ENCODE data around the gene CYP4F11.
"Not testable (repeated sequence)": the region's sequence is repeated elsewhere in the genome, so short reads cannot be mapped to it uniquely, and the experiment has no call there.

Gene CYP4F11

GRCh38 chr19:15948223-15949058 lies 14.1 kb upstream of the CYP4F11 start, which contains the start of gene OR10H4:
TSS of gene OR10H4 (plus strand) at chr19:15949008. CDS start at chr19:15949008, 0 bp downstream.
- no peaks in the 10 kb centered on the region for H3K4me1 ChIP-seq (ENCODE audit: control insufficient read depth, insufficient read depth, low read length, poor library complexity, severe bottlenecking)
- peaks cover 43% of the 10 kb centered on the region for H3K9me3 ChIP-seq (ENCODE audit: control insufficient read depth, low read length)
- no peak within 1 kb of the TSS for H3K27ac ChIP-seq (ENCODE audit: low read depth, low read length, severe bottlenecking)
- H3K4me3 ChIP-seq (ENCODE audit: extremely low read depth, insufficient read depth, low read length, poor library complexity, severe bottlenecking): no peak within 1 kb of the TSS
- H3K36me3 ChIP-seq (ENCODE audit: control insufficient read depth, insufficient read depth, low read length): no peaks in the 10 kb centered on the region

GRCh38 chr19:15945301-15945700 lies 11.0 kb upstream of the CYP4F11 start:
- Histone ChIP-seq H3K4me1 (ENCODE audit: control insufficient read depth, insufficient read depth, low read length, poor library complexity, severe bottlenecking) (no peaks in the 10 kb centered on the region), H3K36me3 (ENCODE audit: control insufficient read depth, insufficient read depth, low read length) (no peaks in the 10 kb centered on the region), H3K27ac (ENCODE audit: low read depth, low read length, severe bottlenecking) (no peak overlapping the region), H3K9me3 (ENCODE audit: control insufficient read depth, low read length) (peaks cover 43% of the 10 kb centered on the region), H3K4me3 (ENCODE audit: extremely low read depth, insufficient read depth, low read length, poor library complexity, severe bottlenecking) (no peak overlapping the region)
- 0% methylated on average over 1 of the region's 4 CpGs; no CpG with 5 or more reads in 1 of the 2 experiments for WGBS, 2 experiments (ENCODE audit: insufficient coverage in 2 of 2)

DNA sequence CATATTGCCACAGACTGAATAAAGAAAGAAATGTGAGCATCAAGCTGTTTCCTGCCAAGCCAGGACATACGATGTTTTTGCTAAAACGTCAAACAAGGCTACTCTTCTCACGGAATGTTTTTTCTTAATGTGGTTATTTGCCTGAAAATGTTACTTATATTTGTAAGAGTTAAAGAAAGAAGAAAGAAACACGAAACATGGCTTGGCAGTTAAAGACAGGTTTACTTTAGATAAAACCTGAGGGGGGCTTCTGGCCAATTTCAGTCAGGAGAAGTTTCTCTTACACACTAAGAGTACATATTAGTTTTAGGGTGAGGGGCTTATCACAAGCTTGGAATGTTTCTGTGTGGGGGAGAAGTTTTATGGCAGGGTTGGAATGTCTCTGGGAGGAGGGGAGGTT lies 10.1 kb upstream of the CYP4F11 start:
- no peaks in the 10 kb centered on the region for H3K36me3 ChIP-seq (ENCODE audit: control insufficient read depth, insufficient read depth, low read length)
- H3K9me3 ChIP-seq (ENCODE audit: control insufficient read depth, low read length): peaks cover 44% of the 10 kb centered on the region
- H3K4me1 ChIP-seq (ENCODE audit: control insufficient read depth, insufficient read depth, low read length, poor library complexity, severe bottlenecking): no peaks in the 10 kb centered on the region
- no peak overlapping the region for H3K4me3 ChIP-seq (ENCODE audit: extremely low read depth, insufficient read depth, low read length, poor library complexity, severe bottlenecking)
- 66 to 70% methylated on average over 3 to 4 of the region's 4 CpGs for WGBS, 2 experiments (ENCODE audit: insufficient coverage in 2 of 2)
- no peak overlapping the region for H3K27ac ChIP-seq (ENCODE audit: low read depth, low read length, severe bottlenecking)

GRCh38 chr19:15937771-15938170 lies 3.4 kb upstream of the CYP4F11 start:
- Histone ChIP-seq H3K36me3 (ENCODE audit: control insufficient read depth, insufficient read depth, low read length) (no peaks in the 10 kb centered on the region), H3K27ac (ENCODE audit: low read depth, low read length, severe bottlenecking) (no peak overlapping the region), H3K9me3 (ENCODE audit: control insufficient read depth, low read length) (peaks cover 56% of the 10 kb centered on the region), H3K4me3 (ENCODE audit: extremely low read depth, insufficient read depth, low read length, poor library complexity, severe bottlenecking) (no peak overlapping the region), H3K4me1 (ENCODE audit: control insufficient read depth, insufficient read depth, low read length, poor library complexity, severe bottlenecking) (no peaks in the 10 kb centered on the region)
- 15 to 25% methylated on average over 2 of the region's 2 CpGs for WGBS, 2 experiments (ENCODE audit: insufficient coverage in 2 of 2)

DNA sequence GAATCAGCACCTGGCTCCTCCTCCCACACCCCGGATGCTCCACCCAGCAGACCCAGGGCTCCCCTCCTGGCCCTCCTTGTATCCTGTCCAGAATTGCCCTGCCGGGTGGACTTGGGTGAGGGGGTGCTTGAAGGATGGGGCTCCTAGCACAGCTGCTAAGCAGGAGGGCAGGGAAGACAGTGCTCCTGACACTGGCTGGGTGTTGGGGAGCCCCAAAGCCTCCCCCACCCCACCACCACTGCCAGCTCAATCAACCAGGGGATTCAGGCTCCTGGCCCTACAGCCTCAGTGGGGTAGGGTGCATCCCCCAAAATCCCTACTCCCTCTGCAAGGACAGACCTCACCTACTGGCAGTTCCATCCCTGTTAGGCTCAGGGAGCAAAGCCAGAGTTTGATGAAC lies 2.6 kb upstream of the CYP4F11 start:
- no CpG with 5 or more reads among the region's 2 CpGs for WGBS, 2 experiments (ENCODE audit: insufficient coverage in 2 of 2)
- Histone ChIP-seq H3K9me3 (ENCODE audit: control insufficient read depth, low read length) (peaks cover 56% of the 10 kb centered on the region), H3K27ac (ENCODE audit: low read depth, low read length, severe bottlenecking) (no peak overlapping the region), H3K36me3 (ENCODE audit: control insufficient read depth, insufficient read depth, low read length) (no peaks in the 10 kb centered on the region), H3K4me1 (ENCODE audit: control insufficient read depth, insufficient read depth, low read length, poor library complexity, severe bottlenecking) (no peaks in the 10 kb centered on the region), H3K4me3 (ENCODE audit: extremely low read depth, insufficient read depth, low read length, poor library complexity, severe bottlenecking) (no peak overlapping the region)

DNA sequence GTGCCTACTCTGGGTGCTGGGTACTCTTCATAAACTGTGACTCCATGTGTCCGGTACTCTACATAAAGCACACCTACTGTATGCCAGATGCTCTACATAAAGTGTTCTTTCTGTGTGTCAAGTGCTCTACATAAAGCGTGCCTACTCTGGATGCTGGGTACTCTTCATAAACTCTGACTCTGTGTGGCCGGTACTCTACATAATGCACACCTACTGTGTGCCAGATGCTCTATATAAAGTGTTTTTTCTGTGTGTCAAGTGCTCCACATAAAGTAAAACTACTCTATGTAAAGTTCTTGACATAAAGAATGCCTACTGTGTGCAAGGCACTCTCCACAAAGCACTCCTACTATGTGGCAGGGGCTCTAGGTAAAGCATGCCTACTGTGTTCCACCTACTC lies 1.8 kb upstream of the CYP4F11 start:
- WGBS, 2 experiments (ENCODE audit: insufficient coverage in 2 of 2): 100% methylated on average over 1 of the region's 3 CpGs; no CpG with 5 or more reads in 1 of the 2 experiments
- Histone ChIP-seq H3K4me1 (ENCODE audit: control insufficient read depth, insufficient read depth, low read length, poor library complexity, severe bottlenecking) (no peaks in the 10 kb centered on the region), H3K36me3 (ENCODE audit: control insufficient read depth, insufficient read depth, low read length) (no peaks in the 10 kb centered on the region), H3K4me3 (ENCODE audit: extremely low read depth, insufficient read depth, low read length, poor library complexity, severe bottlenecking) (no peak overlapping the region), H3K27ac (ENCODE audit: low read depth, low read length, severe bottlenecking) (no peak overlapping the region), H3K9me3 (ENCODE audit: control insufficient read depth, low read length) (peaks cover 57% of the 10 kb centered on the region)

DNA sequence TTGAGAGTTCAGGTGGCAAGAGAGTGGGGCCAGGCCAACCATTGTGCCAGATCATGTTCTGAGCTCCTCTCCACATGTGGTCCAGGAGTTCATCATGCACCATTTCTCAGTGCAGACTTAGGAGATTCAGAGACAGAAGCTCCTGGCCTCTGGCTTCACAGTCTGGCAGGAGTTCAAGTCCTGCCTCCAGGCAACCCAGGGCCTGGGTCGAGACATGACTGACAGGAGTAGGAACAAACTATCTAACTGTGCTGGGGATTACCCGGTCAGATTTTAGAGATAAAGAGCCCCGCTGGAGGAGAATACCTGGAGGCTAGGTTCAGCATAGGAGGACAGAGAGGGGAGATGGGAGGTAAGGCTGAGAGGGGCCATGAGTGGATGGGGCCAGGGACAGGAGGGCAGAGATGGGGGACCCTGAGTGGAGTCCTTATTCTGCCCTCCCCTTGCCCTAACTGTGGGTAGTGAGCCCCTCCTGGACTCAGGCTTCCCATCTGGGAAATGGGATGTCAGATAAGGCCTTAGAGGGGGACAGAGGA lies 906 bp upstream of the CYP4F11 start:
- no peaks in the 10 kb centered on the region for H3K4me1 ChIP-seq (ENCODE audit: control insufficient read depth, insufficient read depth, low read length, poor library complexity, severe bottlenecking)
- peaks cover 67% of the 10 kb centered on the region for H3K9me3 ChIP-seq (ENCODE audit: control insufficient read depth, low read length)
- H3K27ac ChIP-seq (ENCODE audit: low read depth, low read length, severe bottlenecking): no peak overlapping the region
- 56 to 65% methylated on average over 3 of the region's 3 CpGs for WGBS, 2 experiments (ENCODE audit: insufficient coverage in 2 of 2)
- no peaks in the 10 kb centered on the region for H3K36me3 ChIP-seq (ENCODE audit: control insufficient read depth, insufficient read depth, low read length)
- no peak overlapping the region for H3K4me3 ChIP-seq (ENCODE audit: extremely low read depth, insufficient read depth, low read length, poor library complexity, severe bottlenecking)

DNA sequence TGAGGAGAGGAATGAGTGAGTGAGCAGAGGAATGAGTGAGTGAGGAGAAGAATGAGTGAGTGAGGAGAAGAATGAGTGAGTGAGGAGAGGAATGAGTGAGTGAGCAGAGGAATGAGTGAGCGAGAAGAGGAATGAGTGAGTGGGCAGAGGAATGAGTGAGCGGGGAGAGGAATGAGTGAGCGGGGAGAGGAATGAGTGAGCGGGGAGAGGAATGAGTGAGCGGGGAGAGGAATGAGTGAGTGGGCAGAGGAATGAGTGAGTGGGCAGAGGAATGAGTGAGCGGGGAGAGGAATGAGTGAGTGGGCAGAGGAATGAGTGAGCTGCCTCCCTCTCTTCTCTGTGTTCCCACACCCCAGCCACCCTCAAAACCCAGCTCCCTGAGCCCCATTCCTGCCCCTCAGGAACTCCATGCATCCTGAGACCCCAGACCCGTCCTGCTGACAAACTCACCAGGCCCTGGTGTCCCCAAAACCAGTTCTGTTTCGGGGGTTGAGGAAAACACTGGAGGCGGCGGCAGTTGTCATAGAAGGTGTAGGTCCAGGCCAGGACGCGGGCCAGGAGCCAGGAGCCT lies 483 bp downstream of the CYP4F11 start:
- not testable (repeated sequence) for H3K4me3 ChIP-seq (ENCODE audit: extremely low read depth, insufficient read depth, low read length, poor library complexity, severe bottlenecking); H3K27ac ChIP-seq (ENCODE audit: low read depth, low read length, severe bottlenecking); H3K36me3 ChIP-seq (ENCODE audit: control insufficient read depth, insufficient read depth, low read length); H3K4me1 ChIP-seq (ENCODE audit: control insufficient read depth, insufficient read depth, low read length, poor library complexity, severe bottlenecking)
- WGBS, 2 experiments (ENCODE audit: insufficient coverage in 2 of 2): 81 to 85% methylated on average over 7 to 8 of the region's 12 CpGs
- peaks cover 71% of the 10 kb centered on the region for H3K9me3 ChIP-seq (ENCODE audit: control insufficient read depth, low read length)

- H3K4me1 ChIP-seq (ENCODE audit: control insufficient read depth, insufficient read depth, low read length, poor library complexity, severe bottlenecking): no peaks in the 10 kb centered on the region
- no peak overlapping the region for H3K4me3 ChIP-seq (ENCODE audit: extremely low read depth, insufficient read depth, low read length, poor library complexity, severe bottlenecking)
- no peak overlapping the region for H3K27ac ChIP-seq (ENCODE audit: low read depth, low read length, severe bottlenecking)
- WGBS, 2 experiments (ENCODE audit: insufficient coverage in 2 of 2): 58 to 63% methylated on average over 3 of the region's 3 CpGs
- H3K36me3 ChIP-seq (ENCODE audit: control insufficient read depth, insufficient read depth, low read length): no peaks in the 10 kb centered on the region
- peaks cover 64% of the 10 kb centered on the region for H3K9me3 ChIP-seq (ENCODE audit: control insufficient read depth, low read length)
Observed at GRCh38 chr19:15928321-15928720, 6.0 kb downstream of the CYP4F11 start.

DNA sequence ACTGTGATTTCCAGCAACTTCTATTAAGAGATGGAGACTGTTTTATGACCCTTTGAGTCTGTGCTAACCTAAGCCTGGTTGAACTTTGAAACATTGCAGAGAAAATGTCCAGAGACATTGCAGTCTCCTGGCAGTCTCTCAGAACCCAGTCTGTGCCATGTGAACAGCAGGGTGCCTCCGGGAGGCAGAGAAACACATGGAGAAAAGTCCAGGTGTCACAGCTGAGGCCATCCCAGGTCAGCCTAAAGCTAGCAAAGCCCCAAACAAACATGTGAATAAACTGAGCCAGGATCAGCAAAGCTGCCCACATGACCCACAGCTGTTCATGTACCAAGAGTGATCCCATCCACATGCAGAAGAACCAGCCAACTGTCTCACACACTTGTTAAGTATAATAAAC lies 7.8 kb downstream of the CYP4F11 start:
- peaks cover 76% of the 10 kb centered on the region for H3K9me3 ChIP-seq (ENCODE audit: control insufficient read depth, low read length)
- H3K27ac ChIP-seq (ENCODE audit: low read depth, low read length, severe bottlenecking): no peak overlapping the region
- 0% methylated on average over 1 of the region's 1 CpG; no CpG with 5 or more reads in 1 of the 2 experiments for WGBS, 2 experiments (ENCODE audit: insufficient coverage in 2 of 2)
- H3K36me3 ChIP-seq (ENCODE audit: control insufficient read depth, insufficient read depth, low read length): no peaks in the 10 kb centered on the region
- no peaks in the 10 kb centered on the region for H3K4me1 ChIP-seq (ENCODE audit: control insufficient read depth, insufficient read depth, low read length, poor library complexity, severe bottlenecking)
- no peak overlapping the region for H3K4me3 ChIP-seq (ENCODE audit: extremely low read depth, insufficient read depth, low read length, poor library complexity, severe bottlenecking)

- no peaks in the 10 kb centered on the region for H3K4me1 ChIP-seq (ENCODE audit: control insufficient read depth, insufficient read depth, low read length, poor library complexity, severe bottlenecking)
- peaks cover 56% of the 10 kb centered on the region for H3K9me3 ChIP-seq (ENCODE audit: control insufficient read depth, low read length)
- no peak overlapping the region for H3K27ac ChIP-seq (ENCODE audit: low read depth, low read length, severe bottlenecking)
- no peak overlapping the region for H3K4me3 ChIP-seq (ENCODE audit: extremely low read depth, insufficient read depth, low read length, poor library complexity, severe bottlenecking)
- WGBS, 2 experiments (ENCODE audit: insufficient coverage in 2 of 2): 75 to 83% methylated on average over 8 of the region's 8 CpGs
- H3K36me3 ChIP-seq (ENCODE audit: control insufficient read depth, insufficient read depth, low read length): no peaks in the 10 kb centered on the region
Observed at GRCh38 chr19:15923702-15924101, 10.6 kb downstream of the CYP4F11 start.
